GM12891 (cell line): ENCODE data around the gene PGPEP1.
"Not testable (repeated sequence)": the region's sequence is repeated elsewhere in the genome, so short reads cannot be mapped to it uniquely, and the experiment has no call there.

ENCODE experiments used
- DNase-seq: peaks from one replicate; pipeline ENCODE4 v3.0.0; 2011; ENCODE audit warnings: low spot score; ENCODE audit not compliant: insufficient read length
- FAIRE-seq: peaks from 2 replicates; lab custom pipeline; 2011; peaks lifted over from hg19 to GRCh38; lab: Jason Lieb, UNC
- PAX5 ChIP-seq: IDR thresholded peaks from 2 replicates; pipeline ENCODE4 v1.6.1; 2011; ENCODE audit warnings: low read length, moderate library complexity, mild to moderate bottlenecking; ENCODE audit not compliant: insufficient read depth, severe bottlenecking
- POLR2A ChIP-seq: IDR thresholded peaks from 2 replicates; pipeline ENCODE4 v1.6.1; 2011; ENCODE audit warnings: low read depth, low read length, control low read depth
- POLR2AphosphoS5 ChIP-seq: IDR thresholded peaks from 2 replicates; pipeline ENCODE4 v1.6.1; 2011; ENCODE audit warnings: low read depth, low read length, control low read depth
- POU2F2 ChIP-seq: IDR thresholded peaks from 2 replicates; pipeline ENCODE4 v1.6.1; 2011; ENCODE audit warnings: low read depth, mild to moderate bottlenecking, control low read depth, low read length, moderate library complexity
- SPI1 ChIP-seq: IDR thresholded peaks from 2 replicates; pipeline ENCODE4 v1.6.1; 2011; ENCODE audit warnings: low read depth, low read length, control low read depth
- TAF1 ChIP-seq: IDR thresholded peaks from 2 replicates; pipeline ENCODE4 v1.6.1; 2011; ENCODE audit warnings: low read depth, low read length, control low read depth

PGPEP1 gene

GRCh38 chr19:18317961-18318800 lies 22.2 kb upstream of the PGPEP1 start:
- FAIRE-seq, result no peak
- TF ChIP-seq SPI1 (no peak), TAF1 (no peak), POLR2AphosphoS5 (no peak), POU2F2 (no peak), PAX5 (no peak), POLR2A (no peak)
- DNase-seq, result no peak

DNA sequence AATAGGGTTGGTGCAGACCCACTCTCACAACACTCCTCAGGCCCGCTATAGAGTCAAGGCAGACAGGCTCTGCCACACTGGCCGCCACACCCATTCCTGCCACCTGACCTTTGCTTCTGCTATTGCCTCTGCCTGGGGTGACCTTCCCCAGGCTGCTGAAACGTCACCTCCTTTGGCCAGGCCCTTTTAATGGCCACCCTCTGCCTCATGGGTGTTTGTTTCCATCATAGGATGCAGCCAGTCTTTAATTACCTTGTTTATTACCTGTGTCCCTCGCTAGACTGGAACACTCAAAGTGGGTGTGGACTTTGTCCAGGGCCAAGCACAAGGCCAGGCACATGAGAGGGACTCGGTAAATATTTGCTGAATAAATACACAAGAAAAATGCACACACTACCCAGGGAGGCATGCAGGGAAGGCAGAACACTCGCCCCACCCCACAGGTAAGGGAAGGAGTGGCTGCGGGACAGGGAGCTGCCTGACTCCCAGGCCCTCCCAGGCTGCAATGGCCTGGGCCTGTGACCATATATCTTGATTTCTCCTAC lies 20.7 kb upstream of the PGPEP1 start:
- TF ChIP-seq TAF1 (no peak), PAX5 (no peak), POLR2A (no peak), POU2F2 (no peak), SPI1 (no peak), POLR2AphosphoS5 (no peak)
- FAIRE-seq (no peak), DNase-seq (no peak)

GRCh38 chr19:18320865-18321733 lies 19.3 kb upstream of the PGPEP1 start:
- FAIRE-seq (no peak), DNase-seq (no peak)
- no peak for TF ChIP-seq TAF1
- no peak for TF ChIP-seq SPI1
- no peak for TF ChIP-seq POU2F2
- no peak for TF ChIP-seq POLR2AphosphoS5
- TF ChIP-seq POLR2A, result no peak
- no peak for TF ChIP-seq PAX5

DNA sequence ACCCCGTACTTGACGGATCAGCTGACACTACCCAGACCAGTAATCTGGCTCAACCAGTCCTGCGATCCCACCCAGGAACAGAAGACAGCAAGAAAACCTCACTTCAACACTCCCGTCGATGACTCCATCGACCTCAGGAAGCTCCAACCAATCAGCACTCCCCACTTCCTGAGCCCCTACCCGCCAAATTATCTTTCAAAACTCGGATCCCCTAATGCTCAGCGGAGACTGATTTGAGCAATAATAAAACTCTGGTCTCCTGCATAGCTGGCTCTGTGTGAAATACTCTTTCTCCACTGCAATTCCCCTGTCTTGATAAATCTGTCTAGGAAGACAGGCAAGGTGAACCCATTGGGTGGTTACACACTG lies 18.7 kb upstream of the PGPEP1 start:
- TF ChIP-seq PAX5 (no peak), SPI1 (no peak), TAF1 (no peak), POLR2AphosphoS5 (no peak; the same call in 1 of the 2 replicates), POU2F2 (no peak), POLR2A (no peak)
- DNase-seq, result no peak

GRCh38 chr19:18322318-18322758 lies 18.1 kb upstream of the PGPEP1 start:
- DNase-seq (no peak), FAIRE-seq (no peak)
- TF ChIP-seq POU2F2 (no peak), POLR2AphosphoS5 (peak; percentile 1; the same call in 1 of the 2 replicates), PAX5 (no peak), TAF1 (no peak), POLR2A (no peak; the same call in 1 of the 2 replicates), SPI1 (no peak)

More for the DNA sequence above, 18.7 kb upstream of the PGPEP1 start:
- no peak for FAIRE-seq

GRCh38 chr19:18322759-18323460 lies 17.5 kb upstream of the PGPEP1 start, which contains the start of gene LSM4:
TSS of gene LSM4 (minus strand) at chr19:18323076. CDS start at chr19:18323020, 56 bp downstream.
- DNase-seq, result peak; percentile 96
- TF ChIP-seq POLR2AphosphoS5 (peak; percentile 64), POU2F2 (0 out of 2 replicates have a peak, but pooled peaks have one; percentile 65), SPI1 (peak; percentile 14; the same call in 1 of the 2 replicates), TAF1 (peak; percentile 26), POLR2A (0 out of 2 replicates have a peak, but pooled peaks have one; percentile 41), PAX5 (no peak)
- peak; percentile 99 for FAIRE-seq

- FAIRE-seq, DNase-seq: not testable (repeated sequence)
Measured at GRCh38 chr19:18324373-18324731, 16.0 kb upstream of the PGPEP1 start.

- FAIRE-seq (no peak), DNase-seq (no peak)
- TF ChIP-seq PAX5 (no peak), SPI1 (no peak), TAF1 (no peak), POLR2A (no peak), POU2F2 (no peak), POLR2AphosphoS5 (no peak)
Measured at GRCh38 chr19:18326772-18327171, 13.6 kb upstream of the PGPEP1 start.

GRCh38 chr19:18328340-18329034 lies 11.9 kb upstream of the PGPEP1 start:
- TF ChIP-seq POLR2AphosphoS5 (no peak), SPI1 (no peak), TAF1 (no peak), POU2F2 (no peak), PAX5 (no peak), POLR2A (no peak)
- FAIRE-seq, result peak; percentile 86
- peak; percentile 86 for DNase-seq
